HS-27A (cell line): ENCODE results near the gene SEC31B.

Experiments used
- DNase-seq: peaks from one replicate; pipeline ENCODE4 v3.0.0-alpha.2; 2012; ENCODE audit warnings: low read depth, missing footprints

The SEC31B gene

GRCh38 chr10:100446130-100446761 lies 73.4 kb downstream of the SEC31B start:
- DNase-seq = no peak

- DNase-seq = no peak
These were observed 77.1 kb downstream of the SEC31B start for GRCh38 chr10:100442548-100442947.

- DNase-seq = no peak
These were observed 80.9 kb downstream of the SEC31B start for GRCh38 chr10:100438674-100439315.
